Ishikawa (cell line): ENCODE measurements around the gene CDKN2AIPNL.

ENCODE experiments used
- CEBPB ChIP-seq: IDR thresholded peaks from 2 replicates; pipeline ENCODE4 v1.6.1; 2012
- CREB1 ChIP-seq: IDR thresholded peaks from 2 replicates; pipeline ENCODE4 v1.6.1; 2012; ENCODE audit warnings: low read depth
- EGR1 ChIP-seq: IDR thresholded peaks from 2 replicates; pipeline ENCODE4 v1.6.1; 2012
- EP300 ChIP-seq: IDR thresholded peaks from 2 replicates; pipeline ENCODE4 v1.6.1; 2012; ENCODE audit warnings: borderline replicate concordance
- FOXM1 ChIP-seq: IDR thresholded peaks from 2 replicates; pipeline ENCODE4 v1.6.1; 2012; ENCODE audit warnings: low read depth, borderline replicate concordance
- NFIC ChIP-seq: IDR thresholded peaks from 2 replicates; pipeline ENCODE4 v1.6.1; 2012
- RAD21 ChIP-seq: IDR thresholded peaks from 2 replicates; pipeline ENCODE4 v1.6.1; 2012; ENCODE audit warnings: low read depth
- TAF1 ChIP-seq: IDR thresholded peaks from 2 replicates; pipeline ENCODE4 v1.6.1; 2012; ENCODE audit warnings: low read depth, mild to moderate bottlenecking
- TCF12 ChIP-seq: IDR thresholded peaks from 2 replicates; pipeline ENCODE4 v1.6.1; 2012; ENCODE audit warnings: low read depth
- TEAD4 ChIP-seq: IDR thresholded peaks from 2 replicates; pipeline ENCODE4 v1.6.1; 2012
- YY1 ChIP-seq: IDR thresholded peaks from 2 replicates; pipeline ENCODE4 v1.6.1; 2012; ENCODE audit warnings: low read depth
- TF ChIP-seq, protein P1 (sequence below): IDR thresholded peaks from 2 replicates; pipeline ENCODE4 v1.6.1; 2012
- TF ChIP-seq, protein P2 (sequence below): IDR thresholded peaks from 2 replicates; pipeline ENCODE4 v1.6.1; 2012; ENCODE audit warnings: low read depth, mild to moderate bottlenecking

DNA sequence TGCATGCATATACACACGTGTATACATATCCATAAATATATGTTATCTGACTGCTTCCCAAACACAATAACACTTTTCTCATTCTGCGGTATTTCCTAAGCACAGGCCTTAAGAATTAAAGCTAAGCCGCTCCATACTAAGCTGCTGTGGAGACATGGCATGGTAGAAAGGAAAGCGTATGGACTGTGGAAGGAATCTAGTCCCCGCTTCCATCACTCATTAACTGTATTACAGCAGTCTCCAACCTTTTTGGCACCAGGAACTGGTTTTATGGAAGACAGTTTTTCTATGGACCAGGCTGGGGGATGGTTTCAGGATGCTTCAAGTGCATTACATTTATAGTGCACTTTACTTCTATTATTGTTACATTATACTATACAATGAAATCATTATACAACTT lies 56.0 kb downstream of the CDKN2AIPNL start:
- TF ChIP-seq RAD21: no peak
- no peak for TF ChIP-seq TAF1
- TF ChIP-seq, protein P1, sequence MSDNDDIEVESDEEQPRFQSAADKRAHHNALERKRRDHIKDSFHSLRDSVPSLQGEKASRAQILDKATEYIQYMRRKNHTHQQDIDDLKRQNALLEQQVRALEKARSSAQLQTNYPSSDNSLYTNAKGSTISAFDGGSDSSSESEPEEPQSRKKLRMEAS: no peak
- TF ChIP-seq EP300: no peak
- no peak for TF ChIP-seq CEBPB
- TF ChIP-seq FOXM1: no peak
- TF ChIP-seq, protein P2, sequence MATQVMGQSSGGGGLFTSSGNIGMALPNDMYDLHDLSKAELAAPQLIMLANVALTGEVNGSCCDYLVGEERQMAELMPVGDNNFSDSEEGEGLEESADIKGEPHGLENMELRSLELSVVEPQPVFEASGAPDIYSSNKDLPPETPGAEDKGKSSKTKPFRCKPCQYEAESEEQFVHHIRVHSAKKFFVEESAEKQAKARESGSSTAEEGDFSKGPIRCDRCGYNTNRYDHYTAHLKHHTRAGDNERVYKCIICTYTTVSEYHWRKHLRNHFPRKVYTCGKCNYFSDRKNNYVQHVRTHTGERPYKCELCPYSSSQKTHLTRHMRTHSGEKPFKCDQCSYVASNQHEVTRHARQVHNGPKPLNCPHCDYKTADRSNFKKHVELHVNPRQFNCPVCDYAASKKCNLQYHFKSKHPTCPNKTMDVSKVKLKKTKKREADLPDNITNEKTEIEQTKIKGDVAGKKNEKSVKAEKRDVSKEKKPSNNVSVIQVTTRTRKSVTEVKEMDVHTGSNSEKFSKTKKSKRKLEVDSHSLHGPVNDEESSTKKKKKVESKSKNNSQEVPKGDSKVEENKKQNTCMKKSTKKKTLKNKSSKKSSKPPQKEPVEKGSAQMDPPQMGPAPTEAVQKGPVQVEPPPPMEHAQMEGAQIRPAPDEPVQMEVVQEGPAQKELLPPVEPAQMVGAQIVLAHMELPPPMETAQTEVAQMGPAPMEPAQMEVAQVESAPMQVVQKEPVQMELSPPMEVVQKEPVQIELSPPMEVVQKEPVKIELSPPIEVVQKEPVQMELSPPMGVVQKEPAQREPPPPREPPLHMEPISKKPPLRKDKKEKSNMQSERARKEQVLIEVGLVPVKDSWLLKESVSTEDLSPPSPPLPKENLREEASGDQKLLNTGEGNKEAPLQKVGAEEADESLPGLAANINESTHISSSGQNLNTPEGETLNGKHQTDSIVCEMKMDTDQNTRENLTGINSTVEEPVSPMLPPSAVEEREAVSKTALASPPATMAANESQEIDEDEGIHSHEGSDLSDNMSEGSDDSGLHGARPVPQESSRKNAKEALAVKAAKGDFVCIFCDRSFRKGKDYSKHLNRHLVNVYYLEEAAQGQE: no peak
- no peak for TF ChIP-seq TCF12
- TF ChIP-seq TEAD4: no peak
- TF ChIP-seq YY1: no peak
- no peak for TF ChIP-seq CREB1
- TF ChIP-seq NFIC: no peak
- no peak for TF ChIP-seq EGR1
